Measurements from ENCODE around the gene CCT5.

GRCh38 chr5:10257870-10258269 is 7.8 kb downstream of the CCT5 start:
- TF ChIP-seq CTCF (IDR thresholded peaks at IDR 0.05) (no peak), POLR2A (IDR thresholded peaks at IDR 0.05) (no peak)

Data from adrenal gland (tissue), 5 donors.